Activated naive CD4-positive, alpha-beta T cell (primary cell): ENCODE data around the gene PRKAG1.

Experiments
- DNase-seq, 4 experiments: peaks; one replicate each; lab custom pipeline; 2025; lab: John Stamatoyannopoulos, UW

Gene PRKAG1

DNA sequence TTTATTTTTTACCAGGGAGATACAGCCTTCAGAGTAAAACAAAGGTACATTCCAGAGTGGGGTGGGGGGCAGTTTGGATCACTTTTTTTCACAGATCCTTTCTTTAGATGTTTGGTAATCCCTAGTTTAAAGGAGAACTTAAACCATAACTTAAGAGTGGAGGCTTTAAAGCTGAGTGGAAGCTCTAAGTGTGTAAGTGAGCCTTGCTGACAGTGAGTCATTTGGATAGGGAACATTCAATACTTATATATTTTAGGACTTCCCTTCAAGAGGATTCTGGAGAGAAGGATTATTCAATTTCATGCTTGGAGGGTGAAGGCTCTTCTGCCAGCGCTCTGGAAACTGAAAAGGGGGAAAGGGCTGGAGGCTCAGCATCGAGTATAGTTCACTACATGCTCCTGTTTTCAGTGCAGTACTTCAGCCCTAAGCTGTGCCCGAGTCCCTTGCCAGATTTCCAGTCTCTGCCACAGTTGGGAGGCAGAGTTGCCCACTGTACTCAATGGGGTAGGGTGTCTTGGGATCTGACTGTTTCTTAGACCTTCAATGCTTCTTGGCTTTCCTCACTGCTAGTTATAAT is 8.4 kb downstream of the PRKAG1 start:
- no peak for DNase-seq

DNA sequence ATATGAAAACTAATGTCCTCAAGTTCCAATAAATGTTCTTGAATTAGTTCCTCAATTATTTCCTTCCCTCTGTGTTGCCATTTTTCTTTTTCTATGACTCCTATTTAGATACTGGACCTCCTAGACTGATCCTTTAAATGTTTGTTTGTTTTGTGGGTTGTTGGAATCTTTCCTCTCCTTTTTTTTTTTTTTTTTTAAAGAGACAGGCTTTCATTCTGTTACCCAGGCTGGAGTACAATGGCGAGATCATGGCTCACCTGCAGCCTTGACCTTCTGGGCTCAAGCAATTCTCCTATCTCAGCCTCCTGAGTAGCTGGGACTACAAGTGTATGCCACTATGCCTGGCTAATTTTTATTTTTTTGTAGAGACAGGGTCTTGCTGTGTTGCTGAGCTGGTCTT is 9.6 kb downstream of the PRKAG1 start:
- no peak for DNase-seq

- no peak for DNase-seq
Observed at GRCh38 chr12:49000346-49000745, 18.2 kb downstream of the PRKAG1 start.

DNA sequence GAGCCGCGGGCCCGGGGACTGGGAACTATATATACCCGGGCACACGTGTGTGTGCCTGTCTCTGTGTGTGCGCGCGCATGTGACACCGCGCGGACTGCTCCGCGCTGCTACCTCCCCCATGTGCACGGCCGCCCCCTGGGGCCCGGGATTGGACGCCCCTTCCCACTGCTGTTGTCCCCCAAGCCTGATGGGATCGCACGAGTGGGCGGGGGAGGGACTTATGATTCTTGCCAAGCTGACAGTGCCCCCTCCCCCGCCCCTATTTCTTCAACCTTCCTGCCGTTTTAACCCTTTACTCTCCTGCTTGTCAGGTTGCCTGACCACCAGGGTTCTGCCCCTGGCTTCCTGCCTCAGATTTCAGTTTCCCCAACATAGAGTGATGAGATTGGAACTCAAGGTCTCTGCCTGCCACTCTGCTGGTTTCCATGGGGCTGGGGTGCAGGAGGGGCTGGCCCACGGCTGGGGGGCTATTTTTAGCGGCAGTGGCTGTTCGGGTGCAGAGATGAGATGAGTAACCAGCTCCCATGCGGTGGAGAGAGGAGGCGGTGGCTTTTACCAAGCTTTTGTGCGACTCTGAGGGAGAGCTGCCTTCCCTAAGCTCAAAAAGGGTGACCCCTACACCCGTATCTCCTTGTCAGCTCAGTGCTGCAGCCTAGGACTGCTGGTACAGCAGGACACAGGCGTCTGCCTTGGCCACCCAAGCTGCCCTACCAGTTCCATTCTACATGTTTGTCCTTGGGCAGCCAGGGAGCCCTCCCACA is 19.0 kb downstream of the PRKAG1 start, which contains the start of gene DDN:
DDN (minus strand) TSS at position 5 of the 761 bp plus-strand sequence. CDS start 88 bp downstream, outside the sequence.
- peak in 2 of 4 experiments; percentile 11 to 25 for DNase-seq

DNA sequence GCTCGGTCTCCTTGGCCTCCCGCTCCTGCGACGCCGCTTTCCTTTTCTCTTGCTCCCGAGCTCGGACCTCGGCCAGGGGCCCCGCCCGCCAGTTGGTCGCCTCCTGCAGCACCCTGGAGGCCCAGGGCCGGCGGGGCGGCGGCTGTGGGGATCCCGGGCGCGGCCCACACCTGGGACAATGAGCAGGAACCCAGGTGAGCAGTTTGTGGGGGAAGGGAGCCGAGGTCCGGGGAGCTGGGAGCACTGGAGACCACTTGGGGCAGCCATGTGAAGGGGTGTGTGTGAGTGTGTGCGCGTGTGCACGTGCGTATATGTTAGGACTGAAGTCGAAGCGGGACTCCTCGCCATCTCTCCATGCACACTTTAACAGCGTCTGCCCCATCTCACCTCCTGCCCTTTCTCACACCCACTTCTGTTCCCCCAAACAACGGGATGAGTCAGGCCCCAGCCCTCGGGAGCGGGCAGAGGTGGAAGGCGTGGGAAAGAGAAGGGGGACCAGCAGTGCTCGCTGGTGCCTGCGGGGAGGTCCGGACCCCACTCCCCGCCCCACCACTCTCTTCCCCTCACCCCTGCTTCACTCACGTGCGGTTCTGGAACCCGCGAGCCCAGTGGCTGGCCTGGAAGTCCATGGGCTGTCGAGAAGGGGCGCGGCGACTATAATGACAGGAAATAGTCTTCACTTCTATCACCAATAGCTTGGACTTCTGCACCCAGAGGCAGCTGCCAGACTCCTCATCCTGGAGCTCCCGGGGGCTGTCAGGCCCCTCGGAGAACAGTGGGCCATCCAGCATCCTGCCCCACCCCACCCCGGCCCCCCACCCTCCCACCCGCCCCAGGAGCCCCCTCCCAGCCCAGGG is 19.9 kb downstream of the PRKAG1 start:
- no peak for DNase-seq

GRCh38 chr12:48997719-48998496 is 20.7 kb downstream of the PRKAG1 start:
- no peak for DNase-seq

- peak in 2 of 4 experiments; percentile 29 to 51 for DNase-seq
Observed at GRCh38 chr12:48996794-48997718, 21.5 kb downstream of the PRKAG1 start.

GRCh38 chr12:48995086-48995879 is 23.3 kb downstream of the PRKAG1 start:
- DNase-seq, result peak in 1 of 4 experiments; percentile 32

DNA sequence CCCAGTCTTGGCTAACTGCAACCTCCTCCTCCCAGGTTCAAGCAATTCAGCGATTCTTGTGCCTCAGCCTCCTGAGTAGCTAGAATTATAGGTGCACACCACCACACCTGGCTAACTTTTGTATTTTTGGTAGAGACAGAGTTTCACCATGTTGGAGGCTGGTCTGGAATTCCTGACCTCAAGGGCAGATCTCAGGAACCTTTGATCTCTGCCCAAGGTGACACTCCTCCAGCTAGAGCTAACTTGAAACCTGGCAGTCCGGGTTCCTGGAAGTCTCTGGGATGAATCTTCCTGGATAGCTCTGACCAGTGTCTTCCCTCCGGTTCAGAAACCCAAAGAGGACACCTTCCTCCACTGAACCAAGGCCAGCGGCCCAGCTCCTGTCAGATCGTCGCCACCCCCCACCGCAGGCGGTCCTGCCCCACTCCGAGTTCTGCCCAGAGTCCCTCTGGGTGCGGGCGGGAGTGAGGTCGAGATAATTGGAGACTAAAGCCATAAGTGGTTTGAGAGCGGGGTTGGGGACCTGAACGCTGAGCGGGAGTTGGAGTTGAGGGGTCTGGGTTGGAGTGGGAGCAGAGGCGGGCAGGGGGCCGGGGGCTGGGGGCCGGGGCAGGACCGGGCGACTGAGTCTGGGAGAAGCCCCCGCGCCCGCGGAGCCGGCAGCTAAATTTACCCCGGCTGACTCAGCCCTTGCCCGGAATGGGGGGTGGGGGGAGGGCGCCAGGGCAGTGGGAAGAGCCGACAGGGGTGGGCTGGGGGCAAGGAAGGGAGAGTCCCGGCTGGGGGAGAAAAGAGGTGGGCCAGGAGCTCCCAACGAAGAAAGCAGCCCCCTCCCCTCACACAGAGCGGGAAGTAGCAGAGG is 24.1 kb downstream of the PRKAG1 start:
- DNase-seq, result no peak

DNA sequence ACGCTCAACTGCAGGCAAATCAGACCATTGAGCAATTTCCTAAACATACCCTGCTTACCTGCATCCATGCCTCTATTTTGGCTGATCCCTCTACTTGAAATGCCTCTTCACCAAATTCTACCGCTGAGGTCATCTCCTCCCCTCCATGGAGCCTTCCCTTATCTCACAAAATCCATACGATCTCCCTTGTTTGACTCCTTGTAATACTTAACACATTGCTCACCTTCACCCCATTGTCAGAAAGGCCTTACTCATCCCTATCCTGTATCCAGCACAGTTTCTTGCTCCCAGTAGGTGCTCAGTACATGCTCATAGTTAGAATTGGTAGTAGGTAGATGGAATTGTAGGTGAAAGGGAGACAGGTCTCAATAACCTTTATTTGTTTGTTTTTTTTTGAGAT is 24.8 kb downstream of the PRKAG1 start:
- DNase-seq, result no peak

DNA sequence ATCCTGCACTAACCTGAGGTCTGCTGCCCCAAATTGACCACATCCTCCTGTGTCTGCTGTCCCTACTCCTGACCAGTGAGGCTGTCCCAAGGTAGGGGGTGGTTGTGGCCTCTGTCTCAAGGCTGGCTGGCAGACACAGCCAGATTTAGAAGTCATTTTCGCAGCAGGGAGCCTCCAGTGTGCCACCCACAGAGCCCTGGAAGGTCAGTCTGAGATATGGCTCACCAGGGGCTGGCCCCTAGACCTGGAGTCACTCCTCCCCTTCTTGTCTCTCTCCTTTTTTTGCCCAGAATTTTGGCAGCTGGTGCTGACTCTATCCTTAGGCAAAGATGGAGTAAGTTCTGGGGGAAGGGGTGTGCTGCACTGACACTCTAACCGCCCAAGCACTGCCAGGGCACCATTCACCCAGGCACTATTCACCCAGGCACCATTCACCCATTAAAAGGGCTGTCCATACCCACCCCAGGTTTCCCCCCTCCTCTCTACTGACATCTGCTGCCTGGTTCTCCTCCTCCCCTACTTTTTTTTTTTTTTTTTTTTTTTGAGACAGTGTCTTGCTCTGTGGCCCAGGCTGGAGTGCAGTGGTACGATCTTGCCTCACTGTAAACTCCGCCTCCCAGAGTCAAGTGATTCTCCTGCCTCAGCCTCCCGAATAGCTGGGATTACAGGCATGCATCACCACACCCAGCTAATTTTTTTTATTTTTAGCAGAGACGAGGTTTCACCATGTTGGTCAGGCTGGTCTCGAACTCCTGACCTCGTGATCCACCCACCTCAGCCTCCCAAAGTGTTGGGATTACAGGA is 27.1 kb downstream of the PRKAG1 start:
- DNase-seq, result no peak

GRCh38 chr12:48990552-48990951 is 28.0 kb downstream of the PRKAG1 start:
- no peak for DNase-seq

DNA sequence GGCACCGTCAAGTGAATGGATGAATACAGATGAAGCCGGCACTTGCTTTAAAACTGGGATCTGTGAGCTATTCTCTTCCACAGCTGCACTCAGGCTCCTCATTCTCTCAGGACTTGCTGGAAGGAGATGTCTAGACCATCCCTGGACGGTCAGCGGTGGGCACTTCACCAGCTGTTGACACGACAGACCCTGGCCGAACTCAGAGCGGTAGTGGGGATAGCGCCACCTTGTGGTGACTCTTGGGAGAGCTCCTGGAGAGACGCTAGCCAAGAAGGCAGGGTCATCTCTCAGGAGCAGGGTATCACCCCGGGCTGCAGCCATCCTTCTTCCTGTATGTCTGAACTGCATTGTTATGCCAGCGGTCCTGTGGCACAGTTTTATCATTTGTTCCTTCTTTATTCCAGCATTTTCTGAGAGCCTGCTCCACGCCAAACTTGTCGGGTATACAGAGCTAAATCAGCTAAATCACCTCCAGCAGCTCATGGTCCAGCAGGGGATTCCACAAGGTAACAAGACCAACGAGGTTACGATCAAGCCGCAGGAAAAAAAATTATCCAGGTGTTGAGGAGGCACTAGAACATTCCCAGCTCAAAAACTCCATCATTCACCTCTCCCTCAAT is 30.4 kb downstream of the PRKAG1 start:
- DNase-seq, result peak; percentile 50 to 65 (median 60)

- no peak for DNase-seq
Observed at GRCh38 chr12:48986720-48987291, 31.8 kb downstream of the PRKAG1 start.

DNA sequence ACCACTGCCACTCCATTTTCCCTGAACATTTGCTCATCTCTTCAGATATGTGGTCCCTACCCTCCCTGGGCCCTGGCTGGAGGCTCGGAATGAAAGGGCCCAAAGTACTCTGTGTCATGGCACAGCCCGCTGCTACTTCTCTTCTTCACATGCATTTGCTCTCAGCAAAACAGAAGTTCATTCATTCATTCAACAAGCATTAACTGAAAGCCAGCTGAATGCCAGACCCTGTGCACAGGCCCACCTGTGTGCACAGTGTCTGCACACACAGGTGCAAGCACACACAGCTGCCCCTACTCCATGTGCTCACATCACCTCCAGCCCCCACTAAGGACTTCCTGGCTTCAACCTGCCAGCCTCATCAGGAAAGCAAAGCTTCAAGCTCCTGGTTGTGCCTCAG is 32.7 kb downstream of the PRKAG1 start:
- no peak for DNase-seq

DNA sequence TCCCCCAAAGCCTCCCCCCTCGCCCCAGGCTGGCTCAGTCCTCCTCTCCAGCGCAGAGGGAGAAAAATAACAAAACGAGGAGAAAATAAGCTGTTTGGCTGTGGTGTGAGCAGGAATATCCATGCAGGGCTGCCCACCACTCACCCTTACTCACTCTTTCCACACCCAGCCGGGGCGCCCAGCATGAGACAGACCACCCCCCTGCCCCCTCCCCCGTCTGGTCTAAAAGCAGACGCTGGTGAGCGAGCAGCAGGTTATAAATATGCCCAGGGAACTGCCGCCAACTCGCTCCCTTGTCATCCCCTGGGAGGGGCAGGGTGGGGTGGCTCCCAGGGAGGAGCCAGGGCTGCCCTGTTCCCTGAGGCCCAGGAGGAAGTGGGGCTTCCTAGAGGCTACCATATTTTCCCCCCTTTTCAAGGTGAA is 33.1 kb downstream of the PRKAG1 start:
- DNase-seq, result no peak

GRCh38 chr12:48982397-48983080 is 36.0 kb downstream of the PRKAG1 start:
- DNase-seq, result no peak
